Measurements from ENCODE around the gene LIX1. TPM values are rescaled to one million over a fixed set of nuclear protein-coding genes. Genes with fewer than 3 reads are reported as not detected.

LIX1 gene
- total RNA-seq, 1 experiment from 2014 or later = 4.1 TPM

GRCh38 chr5:97171703-97172102, 29.3 kb upstream of the LIX1 start:
- POLR2A ChIA-PET = no interaction called here

GRCh38 chr5:97167435-97167834, 25.0 kb upstream of the LIX1 start:
- CTCF ChIA-PET = no interaction called here
- BruUV-seq (replicated peaks) = TSS peak; percentile 17

More at GRCh38 chr5:97171703-97172102, 29.3 kb upstream of the LIX1 start:
- BruUV-seq (replicated peaks) = no TSS peak
- Mint-ChIP-seq H3K27ac (ENCODE audit: unreplicated experiment) (no peak overlapping the region), H3K36me3 (ENCODE audit: insufficient read depth, unreplicated experiment) (peaks cover 57% of the 10 kb centered on the region), H3K27me3 (ENCODE audit: insufficient read depth, unreplicated experiment) (no peaks in the 10 kb centered on the region), H3K9me3 (ENCODE audit: unreplicated experiment) (no peaks in the 10 kb centered on the region), H3K4me1 (ENCODE audit: low read depth, unreplicated experiment) (peaks cover 19% of the 10 kb centered on the region), H3K4me3 (ENCODE audit: unreplicated experiment) (no peak overlapping the region)
- TF ChIP-seq CTCF (IDR thresholded peaks at IDR 0.05; ENCODE audit: insufficient read depth in 1 of 2, low read depth in 1 of 2, low read length in 1 of 2, severe bottlenecking in 1 of 2, unreplicated experiment in 1 of 2) = no peak
- CTCF ChIA-PET = no interaction called here
- Histone ChIP-seq H3K9me3 (no peaks in the 10 kb centered on the region), H3K4me3 (ENCODE audit: low read depth, low read length) (no peak overlapping the region), H3K27me3 (replicated peaks; ENCODE audit: control insufficient read depth, insufficient read depth, low read length) (no peaks in the 10 kb centered on the region), H3K4me1 (peaks cover 6% of the 10 kb centered on the region), H3K36me3 (ENCODE audit: control insufficient read depth, insufficient read depth, low read length) (no peaks in the 10 kb centered on the region)
- intact Hi-C loops (cut with micrococcal nuclease; ENCODE audit: unreplicated experiment) = no loop called here
- no peak for DNase-seq

GRCh38 chr5:97165726-97166125, 23.3 kb upstream of the LIX1 start:
- Mint-ChIP-seq H3K27ac (ENCODE audit: unreplicated experiment) (no peak overlapping the region), H3K36me3 (ENCODE audit: insufficient read depth, unreplicated experiment) (peaks cover 28% of the 10 kb centered on the region), H3K9me3 (ENCODE audit: unreplicated experiment) (no peaks in the 10 kb centered on the region), H3K4me1 (ENCODE audit: low read depth, unreplicated experiment) (peaks cover 5% of the 10 kb centered on the region), H3K27me3 (ENCODE audit: insufficient read depth, unreplicated experiment) (no peaks in the 10 kb centered on the region), H3K4me3 (ENCODE audit: unreplicated experiment) (no peak overlapping the region)
- DNase-seq = peak; percentile 53 to 54
- H3K4me1 ChIP-seq = peaks cover 14% of the 10 kb centered on the region
- H3K9me3 ChIP-seq = no peaks in the 10 kb centered on the region
- no TSS peak for BruUV-seq (replicated peaks)
- H3K4me3 ChIP-seq (ENCODE audit: low read depth, low read length) = no peak overlapping the region
- H3K36me3 ChIP-seq (ENCODE audit: control insufficient read depth, insufficient read depth, low read length) = no peaks in the 10 kb centered on the region
- no peak for TF ChIP-seq CTCF (IDR thresholded peaks at IDR 0.05; ENCODE audit: insufficient read depth in 1 of 2, low read depth in 1 of 2, low read length in 1 of 2, severe bottlenecking in 1 of 2, unreplicated experiment in 1 of 2)
- H3K27me3 ChIP-seq (replicated peaks; ENCODE audit: control insufficient read depth, insufficient read depth, low read length) = no peaks in the 10 kb centered on the region
- intact Hi-C loops (cut with micrococcal nuclease; ENCODE audit: unreplicated experiment) = no loop called here
- POLR2A ChIA-PET = no interaction called here
- CTCF ChIA-PET = interaction anchor here (1.1 kb wide), 1 partner anchor 168 kb away, joined by 3 read pairs; no protein-coding TSS in a partner anchor

More at GRCh38 chr5:97167435-97167834, 25.0 kb upstream of the LIX1 start:
- H3K4me3 ChIP-seq (ENCODE audit: low read depth, low read length) = no peak overlapping the region
- H3K9me3 ChIP-seq = no peaks in the 10 kb centered on the region
- H3K36me3 Mint-ChIP-seq (ENCODE audit: insufficient read depth, unreplicated experiment) = peaks cover 43% of the 10 kb centered on the region
- DNase-seq = no peak
- peaks cover 18% of the 10 kb centered on the region for H3K4me1 Mint-ChIP-seq (ENCODE audit: low read depth, unreplicated experiment)
- POLR2A ChIA-PET = no interaction called here
- no peak overlapping the region for H3K27ac Mint-ChIP-seq (ENCODE audit: unreplicated experiment)
- intact Hi-C loops (cut with micrococcal nuclease; ENCODE audit: unreplicated experiment) = no loop called here
- no peaks in the 10 kb centered on the region for H3K9me3 Mint-ChIP-seq (ENCODE audit: unreplicated experiment)
- H3K4me3 Mint-ChIP-seq (ENCODE audit: unreplicated experiment) = no peak overlapping the region
- no peaks in the 10 kb centered on the region for H3K27me3 Mint-ChIP-seq (ENCODE audit: insufficient read depth, unreplicated experiment)
- peaks cover 20% of the 10 kb centered on the region for H3K4me1 ChIP-seq
- H3K36me3 ChIP-seq (ENCODE audit: control insufficient read depth, insufficient read depth, low read length) = no peaks in the 10 kb centered on the region
- no peak for TF ChIP-seq CTCF (IDR thresholded peaks at IDR 0.05; ENCODE audit: insufficient read depth in 1 of 2, low read depth in 1 of 2, low read length in 1 of 2, severe bottlenecking in 1 of 2, unreplicated experiment in 1 of 2)
- no peaks in the 10 kb centered on the region for H3K27me3 ChIP-seq (replicated peaks; ENCODE audit: control insufficient read depth, insufficient read depth, low read length)

Data from Caco-2 (cell line).